Measurements from ENCODE around the gene HCRTR2. TPM values are rescaled to one million over a fixed set of nuclear protein-coding genes. Genes with fewer than 3 reads are reported as not detected.

Gene HCRTR2
- total RNA-seq (2021), result not detected in 3 replicates
- Bru-seq, nascent RNA, result percentile 5 among the genes with signal in this experiment
- long read RNA-seq, experiment 1, result 0 reads
- long read RNA-seq, experiment 2, result 0 reads
- long read RNA-seq, experiment 3, result 0 reads

GRCh38 chr6:55174211-55175026 is at the start of gene HCRTR2:
Gene HCRTR2 (plus strand): TSS chr6:55174515. CDS start chr6:55174588, 73 bp downstream.
- no peaks in the 10 kb centered on the region for H3K36me3 Mint-ChIP-seq
- H3K9me3 Mint-ChIP-seq, result no peaks in the 10 kb centered on the region
- POLR2A ChIA-PET, result interaction anchor here (0.6 kb wide), 1 partner anchor 636 kb away, joined by 6 read pairs; no protein-coding TSS in a partner anchor
- no peak for TF ChIP-seq CTCF (IDR thresholded peaks at IDR 0.05)
- TF ChIP-seq ZNF317 (CRISPR knock-in tag; IDR thresholded peaks at IDR 0.05; ENCODE audit: borderline replicate concordance, low read depth), result no peak
- no peak for TF ChIP-seq JUN (CRISPR knock-in tag; IDR thresholded peaks at IDR 0.05)
- no peak for TF ChIP-seq ELF4 (CRISPR knock-in tag; IDR thresholded peaks at IDR 0.05; ENCODE audit: low read depth)
- TF ChIP-seq, protein P1, sequence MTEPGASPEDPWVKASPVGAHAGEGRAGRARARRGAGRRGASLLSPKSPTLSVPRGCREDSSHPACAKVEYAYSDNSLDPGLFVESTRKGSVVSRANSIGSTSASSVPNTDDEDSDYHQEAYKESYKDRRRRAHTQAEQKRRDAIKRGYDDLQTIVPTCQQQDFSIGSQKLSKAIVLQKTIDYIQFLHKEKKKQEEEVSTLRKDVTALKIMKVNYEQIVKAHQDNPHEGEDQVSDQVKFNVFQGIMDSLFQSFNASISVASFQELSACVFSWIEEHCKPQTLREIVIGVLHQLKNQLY (CRISPR knock-in tag; IDR thresholded peaks at IDR 0.05), result no peak
- no peak for TF ChIP-seq ZNF396 (CRISPR knock-in tag; IDR thresholded peaks at IDR 0.05; ENCODE audit: borderline replicate concordance)
- no peak for TF ChIP-seq NFATC4 (CRISPR knock-in tag; IDR thresholded peaks at IDR 0.05)
- no peak for TF ChIP-seq PRDM15 (CRISPR knock-in tag; IDR thresholded peaks at IDR 0.05)
- TF ChIP-seq HMGA2 (CRISPR knock-in tag; IDR thresholded peaks at IDR 0.05), result no peak
- no peak for TF ChIP-seq SP1 (CRISPR knock-in tag; conservative IDR thresholded peaks at IDR 0.05)
- no peak for TF ChIP-seq ZNF232 (CRISPR knock-in tag; IDR thresholded peaks at IDR 0.05)
- TF ChIP-seq HMGXB4 (CRISPR knock-in tag; IDR thresholded peaks at IDR 0.05), result no peak
- TF ChIP-seq KAT7 (CRISPR knock-in tag; IDR thresholded peaks at IDR 0.05; ENCODE audit: borderline replicate concordance), result no peak
- no peak for TF ChIP-seq ZNF281 (CRISPR knock-in tag; IDR thresholded peaks at IDR 0.05)
- TF ChIP-seq, protein P2, sequence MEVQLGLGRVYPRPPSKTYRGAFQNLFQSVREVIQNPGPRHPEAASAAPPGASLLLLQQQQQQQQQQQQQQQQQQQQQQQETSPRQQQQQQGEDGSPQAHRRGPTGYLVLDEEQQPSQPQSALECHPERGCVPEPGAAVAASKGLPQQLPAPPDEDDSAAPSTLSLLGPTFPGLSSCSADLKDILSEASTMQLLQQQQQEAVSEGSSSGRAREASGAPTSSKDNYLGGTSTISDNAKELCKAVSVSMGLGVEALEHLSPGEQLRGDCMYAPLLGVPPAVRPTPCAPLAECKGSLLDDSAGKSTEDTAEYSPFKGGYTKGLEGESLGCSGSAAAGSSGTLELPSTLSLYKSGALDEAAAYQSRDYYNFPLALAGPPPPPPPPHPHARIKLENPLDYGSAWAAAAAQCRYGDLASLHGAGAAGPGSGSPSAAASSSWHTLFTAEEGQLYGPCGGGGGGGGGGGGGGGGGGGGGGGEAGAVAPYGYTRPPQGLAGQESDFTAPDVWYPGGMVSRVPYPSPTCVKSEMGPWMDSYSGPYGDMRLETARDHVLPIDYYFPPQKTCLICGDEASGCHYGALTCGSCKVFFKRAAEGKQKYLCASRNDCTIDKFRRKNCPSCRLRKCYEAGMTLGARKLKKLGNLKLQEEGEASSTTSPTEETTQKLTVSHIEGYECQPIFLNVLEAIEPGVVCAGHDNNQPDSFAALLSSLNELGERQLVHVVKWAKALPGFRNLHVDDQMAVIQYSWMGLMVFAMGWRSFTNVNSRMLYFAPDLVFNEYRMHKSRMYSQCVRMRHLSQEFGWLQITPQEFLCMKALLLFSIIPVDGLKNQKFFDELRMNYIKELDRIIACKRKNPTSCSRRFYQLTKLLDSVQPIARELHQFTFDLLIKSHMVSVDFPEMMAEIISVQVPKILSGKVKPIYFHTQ (CRISPR knock-in tag; IDR thresholded peaks at IDR 0.05), result no peak
- TF ChIP-seq ATF1 (CRISPR knock-in tag; IDR thresholded peaks at IDR 0.05), result no peak
- no peak for TF ChIP-seq FOXJ3 (CRISPR knock-in tag; IDR thresholded peaks at IDR 0.05; ENCODE audit: borderline replicate concordance)
- TF ChIP-seq TEAD1 (CRISPR knock-in tag; IDR thresholded peaks at IDR 0.05), result no peak
- TF ChIP-seq TP53 (CRISPR knock-in tag; IDR thresholded peaks at IDR 0.05), result no peak
- H3K4me3 Mint-ChIP-seq, result peak within 1 kb of the TSS; percentile 84
- no peak within 1 kb of the TSS for H3K27ac Mint-ChIP-seq
- peak; percentile 42 for DNase-seq (ENCODE audit: low spot score)
- CTCF ChIA-PET, result interaction anchor here (0.6 to 1.2 kb wide), 4 partner anchors 12 to 181 kb away, joined by 3 to 7 read pairs (median 3); no protein-coding TSS in a partner anchor
- peak; percentile 83 for ATAC-seq
- H3K4me1 Mint-ChIP-seq, result peaks cover 11% of the 10 kb centered on the region
- H3K27me3 Mint-ChIP-seq (ENCODE audit: low read depth), result peaks cover 36% of the 10 kb centered on the region
